ENCODE measurements around the gene MSANTD1.

- TF ChIP-seq, protein P1, sequence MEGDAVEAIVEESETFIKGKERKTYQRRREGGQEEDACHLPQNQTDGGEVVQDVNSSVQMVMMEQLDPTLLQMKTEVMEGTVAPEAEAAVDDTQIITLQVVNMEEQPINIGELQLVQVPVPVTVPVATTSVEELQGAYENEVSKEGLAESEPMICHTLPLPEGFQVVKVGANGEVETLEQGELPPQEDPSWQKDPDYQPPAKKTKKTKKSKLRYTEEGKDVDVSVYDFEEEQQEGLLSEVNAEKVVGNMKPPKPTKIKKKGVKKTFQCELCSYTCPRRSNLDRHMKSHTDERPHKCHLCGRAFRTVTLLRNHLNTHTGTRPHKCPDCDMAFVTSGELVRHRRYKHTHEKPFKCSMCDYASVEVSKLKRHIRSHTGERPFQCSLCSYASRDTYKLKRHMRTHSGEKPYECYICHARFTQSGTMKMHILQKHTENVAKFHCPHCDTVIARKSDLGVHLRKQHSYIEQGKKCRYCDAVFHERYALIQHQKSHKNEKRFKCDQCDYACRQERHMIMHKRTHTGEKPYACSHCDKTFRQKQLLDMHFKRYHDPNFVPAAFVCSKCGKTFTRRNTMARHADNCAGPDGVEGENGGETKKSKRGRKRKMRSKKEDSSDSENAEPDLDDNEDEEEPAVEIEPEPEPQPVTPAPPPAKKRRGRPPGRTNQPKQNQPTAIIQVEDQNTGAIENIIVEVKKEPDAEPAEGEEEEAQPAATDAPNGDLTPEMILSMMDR (IDR thresholded peaks at IDR 0.05 in 2 of 3, conservative IDR thresholded peaks at IDR 0.05 in 1 of 3; ENCODE audit: borderline replicate concordance in 1 of 3, insufficient read depth in 1 of 3, low read depth in 2 of 3, low read length in 2 of 3) = no peak
- TF ChIP-seq EZH2 (IDR thresholded peaks at IDR 0.05) = no peak
- no peak for TF ChIP-seq POLR2A (IDR thresholded peaks at IDR 0.05; ENCODE audit: borderline replicate concordance, extremely low read depth, insufficient read depth, insufficient read length)
- TF ChIP-seq POLR2AphosphoS5 (IDR thresholded peaks at IDR 0.05; ENCODE audit: low read depth, low read length) = no peak
- TF ChIP-seq EZH2phosphoT487 (IDR thresholded peaks at IDR 0.05; ENCODE audit: borderline replicate concordance) = no peak
- TF ChIP-seq EGR1 (IDR thresholded peaks at IDR 0.05; ENCODE audit: low read depth) = no peak
- TF ChIP-seq SIN3A (IDR thresholded peaks at IDR 0.05; ENCODE audit: low read depth) = no peak
- TF ChIP-seq, protein P2, sequence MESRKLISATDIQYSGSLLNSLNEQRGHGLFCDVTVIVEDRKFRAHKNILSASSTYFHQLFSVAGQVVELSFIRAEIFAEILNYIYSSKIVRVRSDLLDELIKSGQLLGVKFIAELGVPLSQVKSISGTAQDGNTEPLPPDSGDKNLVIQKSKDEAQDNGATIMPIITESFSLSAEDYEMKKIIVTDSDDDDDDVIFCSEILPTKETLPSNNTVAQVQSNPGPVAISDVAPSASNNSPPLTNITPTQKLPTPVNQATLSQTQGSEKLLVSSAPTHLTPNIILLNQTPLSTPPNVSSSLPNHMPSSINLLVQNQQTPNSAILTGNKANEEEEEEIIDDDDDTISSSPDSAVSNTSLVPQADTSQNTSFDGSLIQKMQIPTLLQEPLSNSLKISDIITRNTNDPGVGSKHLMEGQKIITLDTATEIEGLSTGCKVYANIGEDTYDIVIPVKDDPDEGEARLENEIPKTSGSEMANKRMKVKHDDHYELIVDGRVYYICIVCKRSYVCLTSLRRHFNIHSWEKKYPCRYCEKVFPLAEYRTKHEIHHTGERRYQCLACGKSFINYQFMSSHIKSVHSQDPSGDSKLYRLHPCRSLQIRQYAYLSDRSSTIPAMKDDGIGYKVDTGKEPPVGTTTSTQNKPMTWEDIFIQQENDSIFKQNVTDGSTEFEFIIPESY (IDR thresholded peaks at IDR 0.05; ENCODE audit: extremely low read depth, insufficient replicate concordance, low read length) = no peak
- no peak for TF ChIP-seq CEBPB (IDR thresholded peaks at IDR 0.05; ENCODE audit: low read depth)
- no peak for TF ChIP-seq CBX3 (IDR thresholded peaks at IDR 0.05; ENCODE audit: low read depth)
- no peak for TF ChIP-seq JUND (IDR thresholded peaks at IDR 0.05)
- no peak for TF ChIP-seq TCF7L2 (IDR thresholded peaks at IDR 0.05; ENCODE audit: borderline replicate concordance, extremely low read depth, insufficient read depth, insufficient read length)
- TF ChIP-seq YY1 (IDR thresholded peaks at IDR 0.05; ENCODE audit: extremely low read depth, insufficient replicate concordance, low read depth, low read length) = no peak
Observed at GRCh38 chr4:3267576-3268394, 18.8 kb downstream of the MSANTD1 start.

Data from HCT116 (cell line).